Keratinocyte (primary cell): ENCODE results near the gene PDE6D. TPM values are rescaled to one million over a fixed set of nuclear protein-coding genes. Genes with fewer than 3 reads are reported as not detected.

Source experiments
- DNase-seq: peaks from one replicate; pipeline ENCODE4 v3.0.0-alpha.2; 2011; ENCODE audit warnings: low read depth, missing footprints, low spot score
- FAIRE-seq: peaks from 2 replicates; lab custom pipeline; 2011; peaks lifted over from hg19 to GRCh38; lab: Jason Lieb, UNC
- H2AFZ ChIP-seq: 2 replicates; pipeline ENCODE4 v1.6.0; 2012; ENCODE audit warnings: low read length, control low read depth, inconsistent platforms; ENCODE audit not compliant: control insufficient read depth
- H3K27ac ChIP-seq: 2 replicates; pipeline ENCODE4 v1.5.1; 2011; ENCODE audit warnings: low read length; ENCODE audit not compliant: control insufficient read depth, insufficient read depth
- H3K27me3 ChIP-seq: 3 replicates; pipeline ENCODE4 v1.6.0; 2011; ENCODE audit warnings: low read length; ENCODE audit not compliant: control insufficient read depth, insufficient read depth; ENCODE audit errors: extremely low read depth
- H3K36me3 ChIP-seq, 2 experiments: 2 replicates in 1 of 2; 3 replicates in 1 of 2; pipeline ENCODE4 v1.5.1; 2011; ENCODE audit warnings: low read length in 2 of 2, mild to moderate bottlenecking in 1 of 2; ENCODE audit not compliant: control insufficient read depth in 2 of 2, insufficient read depth in 2 of 2; ENCODE audit errors: extremely low read depth in 1 of 2
- H3K4me1 ChIP-seq: 3 replicates; pipeline ENCODE4 v1.5.1; 2011; ENCODE audit warnings: low read length; ENCODE audit not compliant: control insufficient read depth, insufficient read depth; ENCODE audit errors: extremely low read depth
- H3K4me2 ChIP-seq: 3 replicates; pipeline ENCODE4 v1.6.0; 2011; ENCODE audit warnings: low read depth, low read length; ENCODE audit not compliant: control insufficient read depth, insufficient read depth; ENCODE audit errors: extremely low read depth
- H3K4me3 ChIP-seq, 3 experiments: fragments of 200-600 bp in 1 of 3; sonication (generic) in 1 of 3; 2 replicates in 2 of 3; 3 replicates in 1 of 3; pipeline ENCODE4 v1.5.1; 2011 to 2016; ENCODE audit warnings: low read length in 3 of 3, mild to moderate bottlenecking in 3 of 3, control low read depth in 2 of 3, inconsistent platforms in 1 of 3, low read depth in 1 of 3, mixed read lengths in 1 of 3, mixed run types in 1 of 3, moderate library complexity in 1 of 3; ENCODE audit not compliant: control insufficient read depth in 2 of 3, insufficient read depth in 2 of 3; ENCODE audit errors: extremely low read depth in 1 of 3
- H3K79me2 ChIP-seq: 2 replicates; pipeline ENCODE4 v1.6.0; 2012; ENCODE audit warnings: low read length; ENCODE audit not compliant: control insufficient read depth, insufficient read depth
- H3K9ac ChIP-seq: 3 replicates; pipeline ENCODE4 v1.6.0; 2011; ENCODE audit warnings: low read length; ENCODE audit not compliant: control insufficient read depth, insufficient read depth; ENCODE audit errors: extremely low read depth
- H3K9me1 ChIP-seq: 3 replicates; pipeline ENCODE4 v1.6.0; 2011; ENCODE audit warnings: low read length; ENCODE audit not compliant: control insufficient read depth, insufficient read depth; ENCODE audit errors: extremely low read depth
- H3K9me3 ChIP-seq: 2 replicates; pipeline ENCODE4 v1.5.1; 2012; ENCODE audit warnings: low read depth, low read length; ENCODE audit not compliant: control insufficient read depth
- H4K20me1 ChIP-seq: 3 replicates; pipeline ENCODE4 v1.6.0; 2011; ENCODE audit warnings: low read length; ENCODE audit not compliant: control insufficient read depth, insufficient read depth; ENCODE audit errors: extremely low read depth
- CTCF ChIP-seq, 3 experiments: IDR thresholded peaks in 1 of 3; conservative IDR thresholded peaks in 1 of 3; optimal IDR thresholded peaks in 1 of 3; 2 replicates in 2 of 3; 3 replicates in 1 of 3; pipeline versions ENCODE3 to v1.5.1; 2011; ENCODE audit warnings: low read length in 3 of 3, mild to moderate bottlenecking in 3 of 3, moderate library complexity in 2 of 3, control low read depth in 1 of 3, inconsistent platforms in 1 of 3; ENCODE audit not compliant: insufficient read depth in 2 of 3; ENCODE audit errors: extremely low read depth in 1 of 3
- EZH2 ChIP-seq: IDR thresholded peaks from one replicate; pipeline ENCODE4 v1.6.1; 2012; ENCODE audit warnings: inconsistent platforms, mild to moderate bottlenecking, low read length, moderate library complexity
- dilution Hi-C: fragments of 300-500 bp; cut with MboI; formaldehyde crosslinking; loops from one replicate; pipeline ENCODE4 v1.7.0; 2020; ENCODE audit warnings: low sequenced_read_pairs; ENCODE audit not compliant: extremely low pct_ligation_motif_present
- polyA plus RNA-seq, 5 experiments: library from polyadenylated mRNA; depleted of rRNA in 3 of 5; stranded (reverse) in 3 of 5; stranded (forward) in 1 of 5; unstranded in 1 of 5; fragments of >200 nt; gene quantifications; 1 replicate in 1 of 5; 2 replicates in 3 of 5; 3 replicates in 1 of 5; pipeline versions ENCODE4 v1.2.1 to v1.2.3, GENCODE V29; 2011 to 2012; ENCODE audit warnings: missing spikeins in 2 of 5, low read depth in 1 of 5, low replicate concordance in 1 of 5

PDE6D gene
- polyA plus RNA-seq, 1 donor (not counting 4 experiments of a cell fraction or from before 2014, with no cell fraction given): 31.6 TPM

GRCh38 chr2:231707927-231708772 is 72.9 kb downstream of the PDE6D start, which contains the start of gene PTMA:
Gene PTMA, plus strand, starts transcription at chr2:231708525. Its CDS starts 182 bp downstream, at chr2:231708707.
- H3K79me2 ChIP-seq: peaks cover 46% of the 10 kb centered on the region
- FAIRE-seq: no peak
- dilution Hi-C loops: no loop called here

GRCh38 chr2:231707625-231707926 is 73.5 kb downstream of the PDE6D start:
- FAIRE-seq (no peak), DNase-seq (no peak)
- Histone ChIP-seq H3K79me2 (peaks cover 46% of the 10 kb centered on the region), H3K27me3 (no peaks in the 10 kb centered on the region), H4K20me1 (peaks cover 20% of the 10 kb centered on the region), H3K4me2 (peak overlapping the region; percentile 88), H2AFZ (peak overlapping the region; percentile 100), H3K36me3 (peaks cover 9 to 12% of the 10 kb centered on the region in 2 experiments), H3K4me3 (peak overlapping the region; percentile 73 to 95 (median 75)), H3K4me1 (peaks cover 19% of the 10 kb centered on the region), H3K27ac (peak overlapping the region; percentile 99), H3K9me3 (no peaks in the 10 kb centered on the region), H3K9ac (peak overlapping the region; percentile 98), H3K9me1 (no peaks in the 10 kb centered on the region)
- dilution Hi-C loops: no loop called here
- TF ChIP-seq EZH2 (no peak), CTCF (optimal IDR thresholded peaks at IDR 0.05 in 1 of 3, IDR thresholded peaks at IDR 0.05 in 1 of 3, conservative IDR thresholded peaks at IDR 0.05 in 1 of 3; ENCODE audit: extremely low read depth in 1 of 3, insufficient read depth in 2 of 3, low read length in 3 of 3) (no peak)

More at GRCh38 chr2:231707927-231708772, 72.9 kb downstream of the PDE6D start, which contains the start of gene PTMA:
- TF ChIP-seq CTCF (optimal IDR thresholded peaks at IDR 0.05 in 1 of 3, IDR thresholded peaks at IDR 0.05 in 1 of 3, conservative IDR thresholded peaks at IDR 0.05 in 1 of 3; ENCODE audit: extremely low read depth in 1 of 3, insufficient read depth in 2 of 3, low read length in 3 of 3): no peak
- TF ChIP-seq EZH2: no peak
- H4K20me1 ChIP-seq: peaks cover 20% of the 10 kb centered on the region
- peaks cover 19% of the 10 kb centered on the region for H3K4me1 ChIP-seq
- H3K36me3 ChIP-seq: peaks cover 9 to 12% of the 10 kb centered on the region in 2 experiments
- H2AFZ ChIP-seq: peak within 1 kb of the TSS; percentile 100
- H3K27me3 ChIP-seq: no peaks in the 10 kb centered on the region
- no peaks in the 10 kb centered on the region for H3K9me3 ChIP-seq
- peak within 1 kb of the TSS; percentile 87 to 95 (median 93) for H3K4me3 ChIP-seq
- H3K9ac ChIP-seq: peak within 1 kb of the TSS; percentile 98
- H3K4me2 ChIP-seq: peak within 1 kb of the TSS; percentile 88
- H3K27ac ChIP-seq: peak within 1 kb of the TSS; percentile 99
- DNase-seq: peak; percentile 94
- H3K9me1 ChIP-seq: no peaks in the 10 kb centered on the region
